AG04450 (cell line): ENCODE data around the gene ITIH4. TPM values are rescaled to one million over a fixed set of nuclear protein-coding genes. Genes with fewer than 3 reads are reported as not detected.
A peak's percentile ranks its signal among the peaks of the same experiment; 100 is the strongest.

Experiments
- CTCF ChIA-PET: fragments of 300-600, 350-600 bp; formaldehyde crosslinking; extraction: SDS; loops from one replicate; lab custom pipeline; 2022; ENCODE audit warnings: antibody characterized with exemption, inconsistent platforms; lab: Charles Lee
- POLR2A ChIA-PET: fragments of 350-600 bp; formaldehyde crosslinking; extraction: SDS; loops from one replicate; lab custom pipeline; 2021; ENCODE audit warnings: antibody characterized with exemption, inconsistent platforms; lab: Yijun Ruan, JAX
- DNase-seq: peaks from one replicate; pipeline ENCODE4 v3.0.0-alpha.2; 2011; ENCODE audit warnings: low read depth, low spot score
- H3K27ac ChIP-seq: one replicate; pipeline ENCODE4 v1.5.1; 2012; ENCODE audit warnings: low read depth, low read length, control low read depth
- H3K27me3 ChIP-seq: one replicate; pipeline ENCODE4 v1.6.0; 2012; ENCODE audit warnings: low read length; ENCODE audit not compliant: control insufficient read depth, insufficient read depth
- H3K4me3 ChIP-seq: 2 replicates; pipeline ENCODE4 v1.5.1; 2011; ENCODE audit warnings: mild to moderate bottlenecking, low read depth, low read length, control low read depth
- H3K9me3 ChIP-seq: 2 replicates; pipeline ENCODE4 v1.5.1; 2012; ENCODE audit warnings: low read length; ENCODE audit not compliant: control insufficient read depth, insufficient read depth
- CTCF ChIP-seq: IDR thresholded peaks from 2 replicates; pipeline ENCODE4 v1.5.1; 2011; ENCODE audit warnings: low read depth, low read length, control low read depth, inconsistent platforms
- polyA plus RNA-seq: library from polyadenylated mRNA; depleted of rRNA; stranded (reverse); fragments of >200 nt; gene quantifications from 2 replicates; pipeline ENCODE4 v1.2.3, GENCODE V29; 2011

The ITIH4 gene
- polyA plus RNA-seq, 1 experiment: 0.64 TPM

GRCh38 chr3:52847241-52847640, 16.8 kb upstream of the ITIH4 start:
- no peak for DNase-seq
- ChIA-PET CTCF (no interaction called here), POLR2A (no interaction called here)
- H3K27me3 ChIP-seq: no peaks in the 10 kb centered on the region
- H3K9me3 ChIP-seq: no peaks in the 10 kb centered on the region
- no peak overlapping the region for H3K27ac ChIP-seq
- TF ChIP-seq CTCF: no peak
- H3K4me3 ChIP-seq: no peak overlapping the region

GRCh38 chr3:52846432-52846965, 16.0 kb upstream of the ITIH4 start:
- Histone ChIP-seq H3K27ac (no peak overlapping the region), H3K4me3 (no peak overlapping the region), H3K27me3 (no peaks in the 10 kb centered on the region), H3K9me3 (no peaks in the 10 kb centered on the region)
- no peak for DNase-seq
- ChIA-PET CTCF (interaction anchor here (0.5 kb wide), 2 partner anchors 88 to 921 kb away, joined by 3 read pairs; no protein-coding TSS in a partner anchor), POLR2A (no interaction called here)
- no peak for TF ChIP-seq CTCF

- ChIA-PET CTCF (interaction anchor here (0.5 to 0.7 kb wide), 4 partner anchors 13 to 920 kb away, joined by 3 to 6 read pairs (median 3); no protein-coding TSS in a partner anchor), POLR2A (no interaction called here)
- DNase-seq: no peak
- Histone ChIP-seq H3K27me3 (no peaks in the 10 kb centered on the region), H3K9me3 (no peaks in the 10 kb centered on the region), H3K4me3 (no peak overlapping the region), H3K27ac (no peak overlapping the region)
- TF ChIP-seq CTCF: peak; percentile 30; the same call in 1 of the 2 replicates
Measured at GRCh38 chr3:52845691-52846431, 15.4 kb upstream of the ITIH4 start.

GRCh38 chr3:52845157-52845556, 14.7 kb upstream of the ITIH4 start:
- Histone ChIP-seq H3K27me3 (no peaks in the 10 kb centered on the region), H3K4me3 (no peak overlapping the region), H3K27ac (no peak overlapping the region), H3K9me3 (no peaks in the 10 kb centered on the region)
- no peak for DNase-seq
- TF ChIP-seq CTCF: no peak
- ChIA-PET POLR2A (no interaction called here), CTCF (interaction anchor here (0.7 kb wide), 2 partner anchors 13 to 90 kb away, joined by 3 to 6 read pairs; no protein-coding TSS in a partner anchor)
